Keratinocyte (primary cell): ENCODE measurements around the gene SPATA6L. TPM values are rescaled to one million over a fixed set of nuclear protein-coding genes. Genes with fewer than 3 reads are reported as not detected.

Experiments used
- DNase-seq: peaks from one replicate; pipeline ENCODE4 v3.0.0-alpha.2; 2011; ENCODE audit warnings: low read depth, missing footprints, low spot score
- FAIRE-seq: peaks from 2 replicates; lab custom pipeline; 2011; peaks lifted over from hg19 to GRCh38; lab: Jason Lieb, UNC
- H2AFZ ChIP-seq: 2 replicates; pipeline ENCODE4 v1.6.0; 2012; ENCODE audit warnings: low read length, control low read depth, inconsistent platforms; ENCODE audit not compliant: control insufficient read depth
- H3K27ac ChIP-seq: 2 replicates; pipeline ENCODE4 v1.5.1; 2011; ENCODE audit warnings: low read length; ENCODE audit not compliant: control insufficient read depth, insufficient read depth
- H3K27me3 ChIP-seq: 3 replicates; pipeline ENCODE4 v1.6.0; 2011; ENCODE audit warnings: low read length; ENCODE audit not compliant: control insufficient read depth, insufficient read depth; ENCODE audit errors: extremely low read depth
- H3K36me3 ChIP-seq, 2 experiments: 2 replicates in 1 of 2; 3 replicates in 1 of 2; pipeline ENCODE4 v1.5.1; 2011; ENCODE audit warnings: low read length in 2 of 2, mild to moderate bottlenecking in 1 of 2; ENCODE audit not compliant: control insufficient read depth in 2 of 2, insufficient read depth in 2 of 2; ENCODE audit errors: extremely low read depth in 1 of 2
- H3K4me1 ChIP-seq: 3 replicates; pipeline ENCODE4 v1.5.1; 2011; ENCODE audit warnings: low read length; ENCODE audit not compliant: control insufficient read depth, insufficient read depth; ENCODE audit errors: extremely low read depth
- H3K4me2 ChIP-seq: 3 replicates; pipeline ENCODE4 v1.6.0; 2011; ENCODE audit warnings: low read depth, low read length; ENCODE audit not compliant: control insufficient read depth, insufficient read depth; ENCODE audit errors: extremely low read depth
- H3K4me3 ChIP-seq, 3 experiments: fragments of 200-600 bp in 1 of 3; sonication (generic) in 1 of 3; 2 replicates in 2 of 3; 3 replicates in 1 of 3; pipeline ENCODE4 v1.5.1; 2011 to 2016; ENCODE audit warnings: low read length in 3 of 3, mild to moderate bottlenecking in 3 of 3, control low read depth in 2 of 3, inconsistent platforms in 1 of 3, low read depth in 1 of 3, mixed read lengths in 1 of 3, mixed run types in 1 of 3, moderate library complexity in 1 of 3; ENCODE audit not compliant: control insufficient read depth in 2 of 3, insufficient read depth in 2 of 3; ENCODE audit errors: extremely low read depth in 1 of 3
- H3K79me2 ChIP-seq: 2 replicates; pipeline ENCODE4 v1.6.0; 2012; ENCODE audit warnings: low read length; ENCODE audit not compliant: control insufficient read depth, insufficient read depth
- H3K9ac ChIP-seq: 3 replicates; pipeline ENCODE4 v1.6.0; 2011; ENCODE audit warnings: low read length; ENCODE audit not compliant: control insufficient read depth, insufficient read depth; ENCODE audit errors: extremely low read depth
- H3K9me1 ChIP-seq: 3 replicates; pipeline ENCODE4 v1.6.0; 2011; ENCODE audit warnings: low read length; ENCODE audit not compliant: control insufficient read depth, insufficient read depth; ENCODE audit errors: extremely low read depth
- H3K9me3 ChIP-seq: 2 replicates; pipeline ENCODE4 v1.5.1; 2012; ENCODE audit warnings: low read depth, low read length; ENCODE audit not compliant: control insufficient read depth
- H4K20me1 ChIP-seq: 3 replicates; pipeline ENCODE4 v1.6.0; 2011; ENCODE audit warnings: low read length; ENCODE audit not compliant: control insufficient read depth, insufficient read depth; ENCODE audit errors: extremely low read depth
- CTCF ChIP-seq, 3 experiments: IDR thresholded peaks in 1 of 3; conservative IDR thresholded peaks in 1 of 3; optimal IDR thresholded peaks in 1 of 3; 2 replicates in 2 of 3; 3 replicates in 1 of 3; pipeline versions ENCODE3 to v1.5.1; 2011; ENCODE audit warnings: low read length in 3 of 3, mild to moderate bottlenecking in 3 of 3, moderate library complexity in 2 of 3, control low read depth in 1 of 3, inconsistent platforms in 1 of 3; ENCODE audit not compliant: insufficient read depth in 2 of 3; ENCODE audit errors: extremely low read depth in 1 of 3
- EZH2 ChIP-seq: IDR thresholded peaks from one replicate; pipeline ENCODE4 v1.6.1; 2012; ENCODE audit warnings: inconsistent platforms, mild to moderate bottlenecking, low read length, moderate library complexity
- dilution Hi-C: fragments of 300-500 bp; cut with MboI; formaldehyde crosslinking; loops from one replicate; pipeline ENCODE4 v1.7.0; 2020; ENCODE audit warnings: low sequenced_read_pairs; ENCODE audit not compliant: extremely low pct_ligation_motif_present
- polyA plus RNA-seq, 5 experiments: library from polyadenylated mRNA; depleted of rRNA in 3 of 5; stranded (reverse) in 3 of 5; stranded (forward) in 1 of 5; unstranded in 1 of 5; fragments of >200 nt; gene quantifications; 1 replicate in 1 of 5; 2 replicates in 3 of 5; 3 replicates in 1 of 5; pipeline versions ENCODE4 v1.2.1 to v1.2.3, GENCODE V29; 2011 to 2012; ENCODE audit warnings: missing spikeins in 2 of 5, low read depth in 1 of 5, low replicate concordance in 1 of 5

SPATA6L gene
- polyA plus RNA-seq, 1 donor (not counting 4 experiments of a cell fraction or from before 2014, with no cell fraction given) = 0.92 TPM

DNA sequence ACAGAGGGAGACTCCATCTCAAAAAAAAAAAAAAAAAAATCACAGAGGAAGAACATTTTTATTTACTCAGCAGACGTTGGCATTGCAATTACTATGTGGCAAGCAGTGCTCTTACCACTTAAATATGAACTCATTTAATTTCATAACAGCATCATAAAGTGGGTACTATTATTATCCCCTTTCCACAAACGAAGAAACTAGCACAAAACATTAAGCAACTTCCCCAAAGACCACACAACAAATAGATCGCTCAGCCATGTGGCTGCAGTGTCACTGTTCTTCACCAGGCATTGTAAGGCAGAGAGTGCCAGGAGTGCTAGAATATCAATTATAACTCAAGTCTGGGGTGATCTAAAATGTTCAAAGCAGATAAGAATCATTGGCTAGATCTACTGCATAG, 74.0 kb downstream of the SPATA6L start:
- Histone ChIP-seq H2AFZ (no peak overlapping the region), H3K4me2 (no peak overlapping the region), H3K36me3 (no peaks in the 10 kb centered on the region), H4K20me1 (no peaks in the 10 kb centered on the region), H3K9me3 (no peaks in the 10 kb centered on the region), H3K27ac (no peak overlapping the region), H3K4me3 (no peak overlapping the region), H3K27me3 (peaks cover 2% of the 10 kb centered on the region), H3K79me2 (no peaks in the 10 kb centered on the region), H3K9ac (no peak overlapping the region), H3K9me1 (no peaks in the 10 kb centered on the region), H3K4me1 (no peaks in the 10 kb centered on the region)
- no peak for FAIRE-seq
- TF ChIP-seq CTCF (optimal IDR thresholded peaks at IDR 0.05 in 1 of 3, IDR thresholded peaks at IDR 0.05 in 1 of 3, conservative IDR thresholded peaks at IDR 0.05 in 1 of 3; ENCODE audit: extremely low read depth in 1 of 3, insufficient read depth in 2 of 3, low read length in 3 of 3) = no peak
- no peak for TF ChIP-seq EZH2
- dilution Hi-C loops = no loop called here
- DNase-seq = no peak

GRCh38 chr9:4591123-4591500, 75.2 kb downstream of the SPATA6L start:
- DNase-seq (no peak), FAIRE-seq (no peak)
- H2AFZ ChIP-seq = no peak overlapping the region
- no peaks in the 10 kb centered on the region for H3K9me1 ChIP-seq
- no peaks in the 10 kb centered on the region for H3K36me3 ChIP-seq
- no peaks in the 10 kb centered on the region for H3K9me3 ChIP-seq
- no peak overlapping the region for H3K27ac ChIP-seq
- H3K4me2 ChIP-seq = no peak overlapping the region
- no peaks in the 10 kb centered on the region for H3K79me2 ChIP-seq
- H3K4me1 ChIP-seq = no peaks in the 10 kb centered on the region
- H3K9ac ChIP-seq = no peak overlapping the region
- no peaks in the 10 kb centered on the region for H4K20me1 ChIP-seq
- H3K27me3 ChIP-seq = peaks cover 2% of the 10 kb centered on the region
- no peak overlapping the region for H3K4me3 ChIP-seq
- dilution Hi-C loops = no loop called here
- no peak for TF ChIP-seq CTCF (optimal IDR thresholded peaks at IDR 0.05 in 1 of 3, IDR thresholded peaks at IDR 0.05 in 1 of 3, conservative IDR thresholded peaks at IDR 0.05 in 1 of 3; ENCODE audit: extremely low read depth in 1 of 3, insufficient read depth in 2 of 3, low read length in 3 of 3)
- no peak for TF ChIP-seq EZH2
